HFFc6 (cell line): ENCODE data around the gene ASTN2. TPM values are rescaled to one million over a fixed set of nuclear protein-coding genes. Genes with fewer than 3 reads are reported as not detected.
A peak's percentile ranks its signal among the peaks of the same experiment; 100 is the strongest.

Experiments
- DNase-seq: peaks from one replicate; pipeline ENCODE4 v3.0.0-alpha.2; 2018
- H3K27ac Mint-ChIP-seq: 2 replicates; pipeline ENCODE4 v1.8.0; 2020; ENCODE audit warnings: mild to moderate bottlenecking, mixed read lengths
- H3K27me3 Mint-ChIP-seq: 2 replicates; pipeline ENCODE4 v1.8.0; 2021; ENCODE audit warnings: mild to moderate bottlenecking, moderate library complexity, mixed read lengths; ENCODE audit not compliant: insufficient read depth
- H3K36me3 Mint-ChIP-seq: 2 replicates; pipeline ENCODE4 v1.8.0; 2021; ENCODE audit warnings: low read depth, mixed read lengths
- H3K4me1 Mint-ChIP-seq: 2 replicates; pipeline ENCODE4 v1.8.0; 2020; ENCODE audit warnings: low read depth, mixed read lengths
- H3K4me3 Mint-ChIP-seq: 2 replicates; pipeline ENCODE4 v1.8.0; 2020; ENCODE audit warnings: mild to moderate bottlenecking, moderate library complexity, mixed read lengths
- H3K9me3 Mint-ChIP-seq: 2 replicates; pipeline ENCODE4 v1.8.0; 2020; ENCODE audit warnings: mild to moderate bottlenecking, mixed read lengths
- CTCF ChIP-seq: fragments of 200-600 bp; sonication (generic); IDR thresholded peaks from 2 replicates; pipeline ENCODE4 v1.5.0; 2021; ENCODE audit warnings: antibody characterized with exemption, mild to moderate bottlenecking
- total RNA-seq, 6 experiments: library from RNA; stranded (reverse); fragmentation: NEBNext Ultra II Directional; extraction: Animal tissue kit (Norgen Biotek cat#: 25700); gene quantifications; 2 replicates in 1 of 6; 3 replicates in 5 of 6; pipeline ENCODE4 v1.2.3, GENCODE V29; 2021

Gene ASTN2
- total RNA-seq, 6 experiments from 2014 or later = 7.3 to 9.7 (median 8.3) TPM

DNA sequence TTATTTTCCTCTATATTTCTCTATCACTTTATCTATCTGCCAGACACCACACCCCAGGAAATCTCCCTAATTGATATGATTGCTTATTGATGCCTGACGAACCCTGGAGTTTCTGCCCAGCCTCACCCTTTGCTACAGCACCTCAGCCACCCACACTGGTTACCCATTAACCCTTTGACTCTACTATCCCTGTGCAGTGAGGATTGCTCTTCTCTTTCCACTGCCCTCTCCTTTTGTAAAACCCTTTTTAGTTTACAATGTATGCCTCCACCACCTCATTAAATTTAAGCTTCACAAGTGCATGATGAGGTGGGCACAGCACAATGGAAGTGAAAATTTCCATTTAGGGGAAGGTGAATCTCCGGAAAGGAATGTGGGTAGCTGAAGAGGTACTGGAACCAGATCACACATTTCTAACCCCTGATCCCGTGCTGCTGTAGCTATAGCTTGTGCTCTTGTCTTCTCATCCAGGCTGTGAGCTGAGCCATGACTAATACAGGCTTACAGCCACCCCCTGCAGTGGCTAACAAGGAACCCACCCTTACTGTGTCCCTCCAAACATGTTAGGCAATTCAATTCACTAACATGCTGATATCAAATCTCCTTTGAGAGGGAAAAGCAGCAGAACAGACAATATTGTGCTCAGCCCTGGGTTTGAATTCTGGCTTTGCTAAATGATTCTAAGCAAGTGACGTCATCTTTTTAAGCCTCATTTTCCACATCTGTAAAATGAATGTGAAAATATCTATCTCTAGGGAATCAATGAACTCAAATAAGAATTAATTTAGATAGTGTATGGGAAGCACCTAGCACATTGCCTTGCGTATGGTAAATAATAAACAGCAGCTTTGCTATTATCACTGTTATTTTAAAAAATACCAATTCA lies 914.6 kb downstream of the ASTN2 start:
- no peak overlapping the region; the same call in 1 of the 2 replicates for H3K27ac Mint-ChIP-seq
- DNase-seq = peak; percentile 46
- no peak overlapping the region; the same call in 1 of the 2 replicates for H3K4me3 Mint-ChIP-seq
- H3K27me3 Mint-ChIP-seq = no peaks in the 10 kb centered on the region
- no peaks in the 10 kb centered on the region for H3K36me3 Mint-ChIP-seq
- no peaks in the 10 kb centered on the region for H3K9me3 Mint-ChIP-seq
- no peak for TF ChIP-seq CTCF
- H3K4me1 Mint-ChIP-seq = peaks cover 51% of the 10 kb centered on the region

DNA sequence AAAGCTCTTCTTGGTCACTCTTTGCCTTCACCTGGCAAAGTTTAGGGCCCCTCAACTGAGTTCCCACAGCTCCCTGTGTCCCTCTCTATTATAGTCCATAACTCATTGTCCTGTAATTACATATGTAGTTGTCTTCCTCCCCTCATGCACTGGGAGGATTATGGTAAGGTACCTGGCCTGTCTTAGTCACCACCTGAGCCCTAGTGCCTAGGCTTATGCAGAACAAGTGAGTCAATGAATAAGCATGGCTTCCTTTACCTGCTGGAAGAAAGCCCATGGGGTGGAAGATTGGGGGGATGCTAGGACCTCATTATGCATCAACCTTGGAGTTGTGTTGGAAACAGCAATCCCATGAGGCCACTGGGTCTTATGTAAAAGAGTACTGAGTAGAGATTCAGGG lies 915.4 kb downstream of the ASTN2 start:
- Mint-ChIP-seq H3K4me3 (no peak overlapping the region), H3K9me3 (no peaks in the 10 kb centered on the region), H3K27me3 (no peaks in the 10 kb centered on the region), H3K4me1 (peaks cover 51% of the 10 kb centered on the region), H3K27ac (no peak overlapping the region), H3K36me3 (no peaks in the 10 kb centered on the region)
- DNase-seq = no peak
- TF ChIP-seq CTCF = no peak

DNA sequence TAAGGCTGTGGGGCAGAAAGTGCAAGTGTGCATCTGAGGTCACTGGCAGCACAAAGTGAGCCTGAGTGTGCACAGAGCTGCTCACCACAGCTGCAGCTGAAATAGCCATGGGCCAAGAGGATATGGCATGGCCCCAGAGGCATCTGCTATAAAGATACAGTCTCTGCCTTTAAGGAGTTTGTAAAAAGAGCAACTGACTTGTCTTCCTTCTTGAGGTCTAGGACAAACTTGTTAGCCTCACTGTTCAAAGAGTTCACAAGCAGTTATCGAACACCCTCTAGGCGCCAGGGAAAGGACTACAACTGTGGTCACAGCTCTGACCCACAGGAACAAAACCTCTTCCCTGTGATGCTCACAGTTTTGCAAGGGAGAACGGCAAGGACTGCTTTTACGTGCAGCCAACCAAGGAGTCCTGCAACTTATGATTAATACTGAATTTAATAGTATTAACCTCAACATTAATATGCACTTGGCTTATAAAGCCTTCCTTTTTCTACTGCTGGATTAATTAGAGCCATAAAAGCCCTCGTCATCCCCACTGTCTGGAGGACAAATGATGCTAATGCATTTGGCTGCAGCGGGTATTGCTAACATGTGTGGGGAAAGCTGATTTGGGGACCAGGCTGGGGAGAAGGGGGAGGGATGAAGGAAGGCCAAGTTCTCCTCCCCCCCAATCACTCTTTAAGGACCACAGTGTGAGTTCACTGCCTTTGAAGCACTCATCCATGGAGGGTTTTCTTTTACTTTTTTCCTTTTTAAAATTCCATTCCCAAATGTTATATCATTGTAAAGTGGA lies 917.6 kb downstream of the ASTN2 start:
- no peak overlapping the region for H3K4me3 Mint-ChIP-seq
- peak; percentile 41 for TF ChIP-seq CTCF
- peaks cover 65% of the 10 kb centered on the region for H3K4me1 Mint-ChIP-seq
- H3K9me3 Mint-ChIP-seq = no peaks in the 10 kb centered on the region
- DNase-seq = peak; percentile 37
- H3K36me3 Mint-ChIP-seq = no peaks in the 10 kb centered on the region
- no peak overlapping the region; the same call in 1 of the 2 replicates for H3K27ac Mint-ChIP-seq
- no peaks in the 10 kb centered on the region for H3K27me3 Mint-ChIP-seq

DNA sequence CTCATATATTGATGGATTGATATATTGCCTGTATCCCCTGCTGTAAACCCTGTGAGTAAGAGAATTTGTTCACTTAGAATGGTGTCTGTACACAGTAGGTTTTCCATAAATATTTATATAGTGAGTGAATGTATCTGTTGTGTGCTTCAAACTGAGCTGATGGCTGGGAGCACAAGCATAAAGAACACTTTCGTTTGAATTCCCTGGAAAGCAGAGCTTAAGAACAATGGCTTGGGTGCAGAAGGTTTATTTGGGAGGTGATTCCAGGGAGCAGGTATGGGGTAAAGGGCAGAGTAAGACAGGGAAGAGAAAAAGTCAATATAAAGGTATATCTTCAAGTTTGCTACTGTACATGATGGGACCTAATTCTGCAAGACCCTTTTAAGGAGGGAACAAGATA lies 918.7 kb downstream of the ASTN2 start:
- no peak overlapping the region for H3K4me3 Mint-ChIP-seq
- no peak for DNase-seq
- peaks cover 65% of the 10 kb centered on the region for H3K4me1 Mint-ChIP-seq
- TF ChIP-seq CTCF = no peak
- H3K9me3 Mint-ChIP-seq = no peaks in the 10 kb centered on the region
- H3K27me3 Mint-ChIP-seq = no peaks in the 10 kb centered on the region
- H3K27ac Mint-ChIP-seq = no peak overlapping the region
- no peaks in the 10 kb centered on the region for H3K36me3 Mint-ChIP-seq

DNA sequence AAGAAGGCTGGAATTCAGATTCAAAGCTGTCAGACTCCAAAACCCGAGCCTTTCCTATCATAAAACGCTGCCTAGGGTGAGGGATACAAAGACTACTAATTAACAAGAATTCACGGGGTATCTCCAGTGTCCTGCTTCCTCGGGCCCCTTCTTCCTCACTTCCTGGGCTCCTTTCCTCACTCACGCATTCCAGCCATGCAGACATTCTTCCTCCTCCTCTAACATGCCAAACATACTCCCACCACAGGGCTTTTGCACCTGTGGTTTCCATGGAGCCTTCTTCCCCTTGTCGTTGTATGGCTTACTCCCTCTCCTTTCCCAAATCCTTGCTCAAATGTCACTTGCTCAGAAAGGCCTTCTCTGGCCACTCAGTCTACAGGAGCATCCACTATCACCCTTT lies 919.1 kb downstream of the ASTN2 start:
- no peak for TF ChIP-seq CTCF
- no peak overlapping the region for H3K4me3 Mint-ChIP-seq

More for the DNA sequence above, 919.1 kb downstream of the ASTN2 start:
- DNase-seq = no peak
- Mint-ChIP-seq H3K27ac (no peak overlapping the region), H3K36me3 (no peaks in the 10 kb centered on the region), H3K4me1 (peaks cover 63% of the 10 kb centered on the region), H3K27me3 (no peaks in the 10 kb centered on the region), H3K9me3 (no peaks in the 10 kb centered on the region)
